ENCODE results near the gene GSTM1. TPM values are rescaled to one million over a fixed set of nuclear protein-coding genes. Genes with fewer than 3 reads are reported as not detected.
"Not testable (repeated sequence)": the region's sequence is repeated elsewhere in the genome, so short reads cannot be mapped to it uniquely, and the experiment has no call there.

The GSTM1 gene
- total and polyA plus RNA-seq, 12 donors: 0.11 to 301 (median 132) TPM; not detected in 6

DNA sequence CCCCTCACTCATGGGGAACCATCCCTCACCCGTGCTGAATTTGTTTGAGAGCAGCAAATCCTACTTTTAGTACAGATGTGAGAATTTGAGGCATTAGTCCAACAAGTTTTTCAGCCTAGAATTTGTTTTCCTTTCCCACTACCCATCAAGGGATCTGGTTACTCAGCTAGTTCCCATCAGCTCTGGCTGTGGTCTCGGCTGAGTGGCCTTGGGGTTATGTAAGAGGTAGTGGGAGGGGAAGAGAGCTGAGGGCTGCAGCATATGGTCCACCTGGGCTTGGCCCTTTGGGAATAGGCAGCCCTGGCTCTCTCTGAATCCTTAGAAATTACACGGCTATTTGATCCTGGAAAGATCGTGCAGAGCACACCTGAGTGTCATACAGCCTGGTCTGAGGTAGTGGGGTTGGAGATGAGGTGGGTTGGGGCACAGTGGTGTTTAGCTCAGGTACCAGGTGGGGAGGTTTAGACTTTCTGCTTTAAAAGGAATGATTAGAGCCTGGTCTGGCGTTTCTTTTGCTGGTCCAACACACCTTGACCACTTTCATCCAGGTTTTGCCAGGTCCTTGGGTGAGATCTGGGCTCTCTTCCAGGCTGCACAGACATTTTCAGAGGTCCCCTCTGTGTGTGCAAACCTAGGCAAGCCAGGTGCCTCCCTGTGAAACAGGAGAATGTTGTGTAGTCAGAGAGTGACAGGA, 27.5 kb upstream of the GSTM1 start:
- Histone ChIP-seq H3K9me3 (replicated peaks in 1 of 3) (no peaks in the 10 kb centered on the region), H3K4me1 (replicated peaks in 1 of 2) (peaks cover 5 to 8% of the 10 kb centered on the region in 2 donors), H3K27ac (peak overlapping the region in 2 of 5 donors; percentile 13 to 32), H3K4me3 (no peak overlapping the region), H3K27me3 (no peaks in the 10 kb centered on the region), H3K36me3 (replicated peaks in 1 of 2) (peaks cover 0 to 23% of the 10 kb centered on the region in 2 donors)
- intact Hi-C loops (cut with DNase I): loop anchor here in 1 of 2 donors (10.0 kb wide), 1 partner anchor 325 kb away; the partner anchor contains the start of gene AHCYL1
- TF ChIP-seq, protein P1, sequence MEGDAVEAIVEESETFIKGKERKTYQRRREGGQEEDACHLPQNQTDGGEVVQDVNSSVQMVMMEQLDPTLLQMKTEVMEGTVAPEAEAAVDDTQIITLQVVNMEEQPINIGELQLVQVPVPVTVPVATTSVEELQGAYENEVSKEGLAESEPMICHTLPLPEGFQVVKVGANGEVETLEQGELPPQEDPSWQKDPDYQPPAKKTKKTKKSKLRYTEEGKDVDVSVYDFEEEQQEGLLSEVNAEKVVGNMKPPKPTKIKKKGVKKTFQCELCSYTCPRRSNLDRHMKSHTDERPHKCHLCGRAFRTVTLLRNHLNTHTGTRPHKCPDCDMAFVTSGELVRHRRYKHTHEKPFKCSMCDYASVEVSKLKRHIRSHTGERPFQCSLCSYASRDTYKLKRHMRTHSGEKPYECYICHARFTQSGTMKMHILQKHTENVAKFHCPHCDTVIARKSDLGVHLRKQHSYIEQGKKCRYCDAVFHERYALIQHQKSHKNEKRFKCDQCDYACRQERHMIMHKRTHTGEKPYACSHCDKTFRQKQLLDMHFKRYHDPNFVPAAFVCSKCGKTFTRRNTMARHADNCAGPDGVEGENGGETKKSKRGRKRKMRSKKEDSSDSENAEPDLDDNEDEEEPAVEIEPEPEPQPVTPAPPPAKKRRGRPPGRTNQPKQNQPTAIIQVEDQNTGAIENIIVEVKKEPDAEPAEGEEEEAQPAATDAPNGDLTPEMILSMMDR (IDR thresholded peaks at IDR 0.05): no peak
- TF ChIP-seq POLR2A (IDR thresholded peaks at IDR 0.05): no peak
- 62 to 70% (median 66%) methylated on average over 5 of the region's 5 CpGs for WGBS, 4 donors
- DNase-seq: peak in 6 of 7 donors; percentile 40 to 68 (median 56)

DNA sequence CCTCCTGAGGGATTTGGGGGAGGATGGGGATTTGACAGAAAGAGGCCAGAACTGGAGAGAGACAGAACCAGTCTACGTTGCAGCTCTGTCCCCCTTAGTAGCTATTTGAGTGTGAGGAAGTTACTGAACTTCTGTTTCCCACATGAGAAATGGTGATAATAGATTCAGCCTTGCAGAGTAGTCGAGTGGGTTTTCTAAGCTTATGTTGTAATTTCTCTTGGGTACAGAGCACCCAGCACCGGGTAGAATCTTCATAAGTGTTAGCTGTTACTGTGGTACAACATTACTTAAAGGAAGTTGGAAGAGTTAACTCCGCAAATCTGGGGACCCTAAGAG, 27.0 kb upstream of the GSTM1 start:
- H3K9me3 ChIP-seq (replicated peaks in 1 of 3); H3K4me1 ChIP-seq (replicated peaks in 1 of 2); DNase-seq; H3K27me3 ChIP-seq; intact Hi-C loops (cut with DNase I); H3K4me3 ChIP-seq: not testable (repeated sequence)
- WGBS, 4 donors: 67 to 88% (median 74%) methylated on average over 3 to 4 of the region's 4 CpGs
- Histone ChIP-seq H3K36me3 (replicated peaks in 1 of 2) (peaks cover 0 to 23% of the 10 kb centered on the region in 2 donors), H3K27ac (peak overlapping the region in 2 of 5 donors; percentile 13 to 32)

DNA sequence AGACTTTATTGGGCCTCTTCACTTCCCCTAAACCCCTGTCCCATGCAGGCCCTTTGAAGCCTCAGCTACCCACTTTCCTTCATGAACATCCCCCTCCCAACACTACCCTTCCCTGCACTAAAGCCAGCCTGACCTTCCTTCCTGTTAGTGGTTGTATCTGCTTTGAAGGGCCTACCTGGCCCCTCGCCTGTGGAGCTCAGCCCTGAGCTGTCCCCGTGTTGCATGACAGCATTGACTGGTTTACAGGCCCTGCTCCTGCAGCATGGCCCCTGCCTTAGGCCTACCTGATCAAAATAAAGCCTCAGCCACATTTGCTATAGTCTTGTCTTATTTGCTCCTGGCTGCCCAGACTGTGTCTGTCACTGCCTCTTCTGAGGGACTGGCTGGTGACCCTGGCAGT, 26.2 kb upstream of the GSTM1 start:
- no peaks in the 10 kb centered on the region for H3K9me3 ChIP-seq (replicated peaks in 1 of 3)
- H3K4me1 ChIP-seq (replicated peaks in 1 of 2): peaks cover 0 to 3% of the 10 kb centered on the region in 2 donors
- peaks cover 0 to 23% of the 10 kb centered on the region in 2 donors for H3K36me3 ChIP-seq (replicated peaks in 1 of 2)
- no peak for TF ChIP-seq POLR2A (IDR thresholded peaks at IDR 0.05)
- no peak overlapping the region for H3K27ac ChIP-seq
- DNase-seq: no peak
- H3K27me3 ChIP-seq: no peaks in the 10 kb centered on the region
- H3K4me3 ChIP-seq: no peak overlapping the region
- WGBS, 4 donors: 83 to 96% (median 91%) methylated on average over 2 of the region's 2 CpGs
- intact Hi-C loops (cut with DNase I): no loop called here

DNA sequence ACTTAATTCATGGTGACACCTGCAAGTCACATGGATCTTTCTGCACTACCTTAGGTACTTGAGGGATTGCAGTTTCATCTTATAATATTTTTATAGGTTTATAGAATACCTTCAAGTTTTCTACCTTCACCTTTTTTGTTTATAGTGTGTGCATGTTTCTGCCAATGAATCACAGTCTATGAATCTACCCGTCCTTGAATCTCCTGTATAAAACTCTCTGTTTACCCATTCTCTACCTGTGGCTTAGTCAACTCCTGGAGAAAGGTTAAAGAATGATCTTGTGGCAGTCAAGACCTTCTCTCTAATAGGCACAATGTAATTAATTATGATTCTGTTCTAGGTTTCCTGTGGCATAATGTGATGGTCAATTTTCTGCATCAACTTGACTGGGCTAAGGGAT, 22.9 kb upstream of the GSTM1 start:
- H3K27me3 ChIP-seq: no peaks in the 10 kb centered on the region
- no peak overlapping the region for H3K4me3 ChIP-seq
- no peak overlapping the region for H3K27ac ChIP-seq
- intact Hi-C loops (cut with DNase I): no loop called here
- peaks cover 0 to 8% of the 10 kb centered on the region in 2 donors for H3K4me1 ChIP-seq (replicated peaks in 1 of 2)
- 64 to 86% (median 77%) methylated on average over 1 of the region's 1 CpG for WGBS, 4 donors
- peaks cover 0 to 8% of the 10 kb centered on the region in 2 donors for H3K36me3 ChIP-seq (replicated peaks in 1 of 2)
- DNase-seq: no peak
- no peak for TF ChIP-seq POLR2A (IDR thresholded peaks at IDR 0.05)
- TF ChIP-seq, protein P1 (IDR thresholded peaks at IDR 0.05): no peak
- no peaks in the 10 kb centered on the region for H3K9me3 ChIP-seq (replicated peaks in 1 of 3)

DNA sequence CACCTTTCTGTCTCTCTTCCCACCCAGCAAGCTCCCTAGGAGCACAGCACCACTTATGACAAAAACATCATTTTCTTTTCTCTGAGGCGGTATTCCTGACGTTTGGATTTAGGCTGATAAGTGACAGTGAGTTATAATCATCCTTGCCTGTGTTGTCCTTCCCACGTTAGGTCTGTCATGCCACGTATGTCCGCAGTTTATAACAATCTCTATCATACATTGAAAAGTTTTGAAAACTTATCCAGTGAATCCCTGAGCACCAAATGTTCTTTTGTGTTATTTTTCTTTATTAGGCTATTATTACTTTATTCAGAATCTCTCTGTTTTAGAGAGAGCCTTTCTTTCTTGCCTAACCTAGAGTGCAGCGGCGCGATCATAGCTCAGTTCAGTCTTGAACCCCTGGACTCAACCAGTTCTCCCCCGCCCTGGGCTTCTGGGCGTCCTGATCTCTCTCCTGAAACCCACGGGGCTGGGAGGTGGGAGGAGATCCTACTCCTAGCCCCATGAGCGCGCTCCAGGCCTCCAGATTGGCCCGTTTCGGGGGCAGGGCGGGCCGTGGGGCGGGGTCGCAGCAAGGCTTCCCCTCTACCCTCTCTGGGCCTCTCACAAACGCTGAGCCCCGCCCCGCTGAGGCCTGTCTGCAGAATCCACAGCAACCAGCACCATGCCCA, 20.0 kb upstream of the GSTM1 start, which contains the start of gene GSTM2:
TSS of gene GSTM2 (plus strand) at position 606 of the 671 bp plus-strand sequence. CDS start at position 665, 59 bp downstream.
- Histone ChIP-seq H3K9me3 (replicated peaks in 1 of 3) (no peaks in the 10 kb centered on the region), H3K27me3 (no peaks in the 10 kb centered on the region), H3K4me1 (replicated peaks in 1 of 2) (peaks cover 0 to 8% of the 10 kb centered on the region in 2 donors), H3K4me3 (peak within 1 kb of the TSS in 2 of 4 donors; percentile 45 to 58), H3K27ac (peak within 1 kb of the TSS in 1 of 5 donors; percentile 51), H3K36me3 (replicated peaks in 1 of 2) (no peaks in the 10 kb centered on the region)
- 7 to 12% (median 8%) methylated on average over 12 to 22 of the region's 22 CpGs for WGBS, 4 donors
- TF ChIP-seq, protein P1 (IDR thresholded peaks at IDR 0.05): no peak
- TF ChIP-seq POLR2A (IDR thresholded peaks at IDR 0.05): peak in 1 of 2 donors; percentile 46
- peak; percentile 91 to 97 (median 93) for DNase-seq
- intact Hi-C loops (cut with DNase I): no loop called here
